BLaER1 (cell line): ENCODE results near the gene ALG2.
"Not testable (repeated sequence)": the region's sequence is repeated elsewhere in the genome, so short reads cannot be mapped to it uniquely, and the experiment has no call there.

ENCODE experiments used
- H3K27ac ChIP-seq: shearing (Covaris generic); formaldehyde crosslinking; 2 replicates; pipeline ENCODE4 v1.8.1; 2022
- H3K27me3 ChIP-seq: shearing (Covaris generic); formaldehyde crosslinking; 2 replicates; pipeline ENCODE4 v1.8.1; 2022
- H3K36me3 ChIP-seq: shearing (Covaris generic); formaldehyde crosslinking; 2 replicates; pipeline ENCODE4 v1.8.1; 2022
- H3K4me1 ChIP-seq: shearing (Covaris generic); formaldehyde crosslinking; 2 replicates; pipeline ENCODE4 v1.8.1; 2022
- H3K4me2 ChIP-seq: shearing (Covaris generic); formaldehyde crosslinking; 2 replicates; pipeline ENCODE4 v1.8.1; 2022
- H3K4me3 ChIP-seq: shearing (Covaris generic); formaldehyde crosslinking; 2 replicates; pipeline ENCODE4 v1.8.1; 2022
- H3K9ac ChIP-seq: shearing (Covaris generic); formaldehyde crosslinking; 2 replicates; pipeline ENCODE4 v1.8.1; 2022
- H3K9me3 ChIP-seq: shearing (Covaris generic); formaldehyde crosslinking; 2 replicates; pipeline ENCODE4 v1.8.1; 2022
- H4K20me1 ChIP-seq: shearing (Covaris generic); formaldehyde crosslinking; 2 replicates; pipeline ENCODE4 v1.8.1; 2022
- Cebpa-rat ChIP-seq: shearing (Covaris generic); IDR thresholded peaks from 2 replicates; pipeline ENCODE4 v1.8.1; 2022

ALG2 gene

GRCh38 chr9:99197987-99198386 lies 23.8 kb downstream of the ALG2 start:
- no peaks in the 10 kb centered on the region for H4K20me1 ChIP-seq
- H3K9ac ChIP-seq = no peak overlapping the region
- no peaks in the 10 kb centered on the region for H3K27me3 ChIP-seq
- H3K4me1 ChIP-seq = no peaks in the 10 kb centered on the region
- H3K4me3 ChIP-seq = no peak overlapping the region
- no peaks in the 10 kb centered on the region for H3K36me3 ChIP-seq
- no peak overlapping the region for H3K27ac ChIP-seq
- no peaks in the 10 kb centered on the region for H3K9me3 ChIP-seq
- no peak overlapping the region for H3K4me2 ChIP-seq
- no peak for TF ChIP-seq Cebpa-rat

DNA sequence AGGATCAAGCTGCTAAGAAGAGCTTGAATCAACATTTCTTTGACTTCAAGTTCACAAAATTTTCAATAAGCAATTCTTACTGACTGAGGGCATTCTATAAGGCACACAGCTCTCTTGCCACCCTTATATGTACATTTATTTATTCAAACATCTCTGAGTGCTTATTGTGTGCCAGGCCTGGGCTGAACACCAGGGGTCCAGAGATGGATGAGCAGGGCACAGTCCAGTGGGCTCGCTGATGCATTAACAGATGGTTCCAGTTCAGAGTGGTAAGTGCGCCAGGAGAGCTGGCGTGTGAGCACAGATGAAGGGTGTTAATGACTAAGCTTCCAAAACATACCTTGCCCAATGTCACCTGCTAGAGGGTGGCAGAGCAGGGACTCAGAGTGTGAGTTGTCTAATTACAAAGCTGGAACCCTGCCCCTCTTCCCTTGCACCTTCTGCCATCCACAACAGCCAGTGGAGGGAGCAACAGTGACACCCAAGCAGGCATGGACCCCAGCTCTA lies 24.6 kb downstream of the ALG2 start:
- Histone ChIP-seq H3K27ac (no peak overlapping the region), H3K36me3 (no peaks in the 10 kb centered on the region), H3K27me3 (no peaks in the 10 kb centered on the region), H3K4me2 (no peak overlapping the region), H3K4me1 (no peaks in the 10 kb centered on the region), H3K9ac (no peak overlapping the region), H3K9me3 (no peaks in the 10 kb centered on the region), H4K20me1 (no peaks in the 10 kb centered on the region), H3K4me3 (no peak overlapping the region)
- no peak for TF ChIP-seq Cebpa-rat

DNA sequence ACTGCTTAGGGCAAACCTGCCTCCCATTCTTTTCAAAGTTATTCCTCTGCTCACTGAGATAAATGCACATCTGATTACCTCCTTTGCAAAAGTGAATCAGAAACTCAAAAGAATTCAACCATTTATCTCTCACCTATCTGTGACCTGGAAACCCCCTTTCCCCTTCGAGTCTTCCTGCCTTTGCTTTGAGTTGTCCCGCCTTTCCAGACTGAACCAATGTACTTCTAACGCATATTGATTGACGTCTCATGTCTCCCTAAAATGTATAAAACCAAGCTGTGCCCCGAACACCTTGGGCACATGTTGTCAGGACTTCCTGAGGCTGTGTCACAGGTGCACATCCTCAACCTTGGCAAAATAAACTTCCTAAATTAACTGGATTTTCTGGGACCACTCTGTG lies 25.3 kb downstream of the ALG2 start:
- not testable (repeated sequence) for H4K20me1 ChIP-seq

DNA sequence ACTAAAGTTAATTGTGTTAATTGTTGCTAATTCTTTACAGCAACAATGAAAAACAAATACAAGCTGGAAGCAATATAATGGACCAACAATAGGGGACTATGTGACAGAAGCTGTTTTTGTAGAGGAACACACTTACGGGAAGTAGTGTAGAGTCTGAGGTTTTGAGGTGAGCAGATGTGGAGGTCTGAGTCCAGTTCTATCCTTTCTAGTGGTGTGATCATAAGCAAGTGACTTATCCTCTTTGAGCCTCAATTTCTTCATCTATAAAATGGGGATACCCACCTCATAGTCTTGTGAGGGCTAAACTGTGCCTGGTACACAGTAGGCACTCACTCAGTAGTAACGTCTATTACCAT lies 28.3 kb downstream of the ALG2 start:
- H3K27ac ChIP-seq = no peak overlapping the region
- H3K27me3 ChIP-seq = no peaks in the 10 kb centered on the region
- H3K36me3 ChIP-seq = no peaks in the 10 kb centered on the region
- no peaks in the 10 kb centered on the region for H3K9me3 ChIP-seq
- H3K4me1 ChIP-seq = 0 out of 2 replicates have a peak, but pooled peaks cover 4% of the 10 kb centered on the region
- H4K20me1 ChIP-seq = no peaks in the 10 kb centered on the region
- H3K4me2 ChIP-seq = no peak overlapping the region
- no peak for TF ChIP-seq Cebpa-rat
- no peak overlapping the region for H3K9ac ChIP-seq
- H3K4me3 ChIP-seq = no peak overlapping the region

More for the DNA sequence above, 25.3 kb downstream of the ALG2 start:
- H3K4me3 ChIP-seq, H3K4me2 ChIP-seq, H3K36me3 ChIP-seq, H3K27me3 ChIP-seq, H3K9ac ChIP-seq, H3K9me3 ChIP-seq, H3K27ac ChIP-seq, H3K4me1 ChIP-seq: not testable (repeated sequence)

GRCh38 chr9:99192786-99193465 lies 28.8 kb downstream of the ALG2 start:
- no peak for TF ChIP-seq Cebpa-rat
- Histone ChIP-seq H3K9ac (no peak overlapping the region), H3K9me3 (no peaks in the 10 kb centered on the region), H3K4me3 (no peak overlapping the region), H3K36me3 (no peaks in the 10 kb centered on the region), H3K27me3 (no peaks in the 10 kb centered on the region), H3K4me1 (peaks cover 4% of the 10 kb centered on the region; the same call in 1 of the 2 replicates), H3K27ac (no peak overlapping the region), H4K20me1 (no peaks in the 10 kb centered on the region), H3K4me2 (no peak overlapping the region)

GRCh38 chr9:99190597-99191283 lies 31.0 kb downstream of the ALG2 start:
- Histone ChIP-seq H3K4me1 (peaks cover 17% of the 10 kb centered on the region), H3K9ac (no peak overlapping the region), H3K4me3 (no peak overlapping the region), H3K4me2 (no peak overlapping the region), H3K9me3 (no peaks in the 10 kb centered on the region), H3K36me3 (no peaks in the 10 kb centered on the region), H3K27ac (no peak overlapping the region), H3K27me3 (no peaks in the 10 kb centered on the region), H4K20me1 (no peaks in the 10 kb centered on the region)
- TF ChIP-seq Cebpa-rat = no peak

DNA sequence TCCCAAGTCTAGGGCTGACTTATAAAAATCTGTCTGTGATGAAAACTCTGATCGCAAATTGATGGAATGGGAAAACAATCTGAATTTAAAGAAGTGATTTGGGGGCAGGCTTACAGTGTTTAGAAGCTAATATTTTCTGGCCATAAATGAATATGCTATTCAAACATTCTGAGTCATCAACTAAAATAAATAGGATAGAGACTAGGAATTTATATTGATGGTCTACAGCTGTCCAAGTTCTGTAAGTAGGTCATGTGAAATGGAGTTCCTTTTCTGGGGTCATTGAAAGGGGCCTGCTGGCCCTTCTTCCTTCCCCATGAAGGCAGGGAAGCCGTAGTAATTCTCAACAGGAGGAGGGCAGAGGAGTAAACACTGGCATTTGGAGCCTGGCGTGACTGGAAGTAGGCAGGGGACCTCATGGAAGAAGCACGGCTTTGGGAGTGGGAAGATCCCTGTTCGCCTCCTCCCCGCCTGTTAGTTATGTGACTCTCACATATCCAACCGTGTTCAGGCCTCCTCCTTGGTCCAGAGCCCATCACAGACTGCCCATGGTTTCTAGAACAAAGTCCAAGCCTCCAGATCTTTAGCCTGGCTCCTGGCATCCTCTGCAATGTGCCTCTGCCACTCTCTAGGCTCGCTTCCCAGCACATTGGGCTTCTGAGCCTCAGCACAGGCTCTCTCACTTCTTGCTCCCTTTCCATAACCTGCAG lies 31.7 kb downstream of the ALG2 start:
- no peaks in the 10 kb centered on the region for H3K9me3 ChIP-seq
- H3K9ac ChIP-seq = no peak overlapping the region
- H3K36me3 ChIP-seq = no peaks in the 10 kb centered on the region
- no peak for TF ChIP-seq Cebpa-rat
- no peak overlapping the region for H3K4me2 ChIP-seq
- no peak overlapping the region for H3K4me3 ChIP-seq
- H3K27ac ChIP-seq = no peak overlapping the region
- no peaks in the 10 kb centered on the region for H4K20me1 ChIP-seq
- no peaks in the 10 kb centered on the region for H3K27me3 ChIP-seq
- peaks cover 19% of the 10 kb centered on the region for H3K4me1 ChIP-seq

DNA sequence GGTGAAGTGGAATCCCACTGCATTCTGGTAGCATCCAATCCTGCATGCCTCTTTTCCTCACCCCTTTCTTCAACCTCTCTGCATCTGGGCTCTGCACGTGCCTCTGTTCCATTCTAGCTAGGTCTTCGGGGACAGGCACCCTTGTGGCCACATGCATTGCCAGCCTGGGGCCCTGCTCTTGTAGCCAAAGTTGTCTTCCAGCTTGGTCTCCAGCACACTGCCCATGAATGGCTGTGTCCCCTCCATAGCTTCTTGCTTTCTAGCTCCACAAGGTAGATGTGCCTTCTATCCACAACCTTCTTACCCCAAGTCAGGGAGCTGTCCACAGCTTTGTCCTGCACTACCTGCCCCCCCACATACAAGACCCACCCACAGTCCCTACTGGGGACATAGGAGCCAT lies 32.6 kb downstream of the ALG2 start:
- no peak overlapping the region for H3K9ac ChIP-seq
- H3K4me3 ChIP-seq = no peak overlapping the region
- no peak for TF ChIP-seq Cebpa-rat

DNA sequence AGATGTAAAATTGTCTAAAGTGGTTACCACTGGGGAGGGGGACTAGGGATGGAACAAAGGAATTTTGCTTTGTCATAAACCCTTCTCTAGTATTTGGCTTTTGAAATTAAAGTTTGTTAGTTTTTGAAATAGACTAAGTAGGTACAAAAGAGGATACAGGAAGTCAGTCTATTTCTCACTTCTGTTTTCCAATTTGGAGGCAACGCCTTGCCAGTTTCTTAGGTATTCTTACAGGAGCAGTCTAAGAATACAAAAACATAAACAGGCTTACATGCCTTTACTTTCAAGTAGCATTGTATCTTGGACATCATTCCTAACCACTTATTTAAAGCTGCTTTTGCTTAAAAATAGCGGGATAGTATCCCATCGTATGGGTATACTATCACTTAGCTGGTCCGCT lies 34.4 kb downstream of the ALG2 start:
- Histone ChIP-seq H3K9me3 (no peaks in the 10 kb centered on the region), H3K9ac (no peak overlapping the region), H3K4me1 (peaks cover 31% of the 10 kb centered on the region), H4K20me1 (no peaks in the 10 kb centered on the region), H3K4me2 (peak overlapping the region; percentile 12; the same call in 1 of the 2 replicates), H3K27ac (no peak overlapping the region), H3K27me3 (no peaks in the 10 kb centered on the region), H3K4me3 (no peak overlapping the region), H3K36me3 (no peaks in the 10 kb centered on the region)
- TF ChIP-seq Cebpa-rat = no peak

More for the DNA sequence above, 32.6 kb downstream of the ALG2 start:
- no peaks in the 10 kb centered on the region for H3K9me3 ChIP-seq
- no peak overlapping the region for H3K4me2 ChIP-seq
- no peaks in the 10 kb centered on the region for H3K36me3 ChIP-seq
- H3K27ac ChIP-seq = no peak overlapping the region
- no peaks in the 10 kb centered on the region for H3K27me3 ChIP-seq
- no peaks in the 10 kb centered on the region for H4K20me1 ChIP-seq
- H3K4me1 ChIP-seq = peaks cover 23% of the 10 kb centered on the region

GRCh38 chr9:99185934-99186333 lies 35.8 kb downstream of the ALG2 start:
- Histone ChIP-seq H3K36me3 (no peaks in the 10 kb centered on the region), H3K4me3 (no peak overlapping the region), H4K20me1 (no peaks in the 10 kb centered on the region), H3K4me2 (no peak overlapping the region), H3K4me1 (peaks cover 44% of the 10 kb centered on the region), H3K27ac (no peak overlapping the region), H3K9ac (no peak overlapping the region), H3K27me3 (no peaks in the 10 kb centered on the region), H3K9me3 (no peaks in the 10 kb centered on the region)
- no peak for TF ChIP-seq Cebpa-rat
